ENCODE data around the gene SNX10.
A peak's percentile ranks its signal among the peaks of the same experiment; 100 is the strongest.

SNX10 gene

GRCh38 chr7:26337232-26337865 is 45.7 kb downstream of the SNX10 start:
- peak; percentile 7 for DNase-seq (ENCODE audit: low spot score)

DNA sequence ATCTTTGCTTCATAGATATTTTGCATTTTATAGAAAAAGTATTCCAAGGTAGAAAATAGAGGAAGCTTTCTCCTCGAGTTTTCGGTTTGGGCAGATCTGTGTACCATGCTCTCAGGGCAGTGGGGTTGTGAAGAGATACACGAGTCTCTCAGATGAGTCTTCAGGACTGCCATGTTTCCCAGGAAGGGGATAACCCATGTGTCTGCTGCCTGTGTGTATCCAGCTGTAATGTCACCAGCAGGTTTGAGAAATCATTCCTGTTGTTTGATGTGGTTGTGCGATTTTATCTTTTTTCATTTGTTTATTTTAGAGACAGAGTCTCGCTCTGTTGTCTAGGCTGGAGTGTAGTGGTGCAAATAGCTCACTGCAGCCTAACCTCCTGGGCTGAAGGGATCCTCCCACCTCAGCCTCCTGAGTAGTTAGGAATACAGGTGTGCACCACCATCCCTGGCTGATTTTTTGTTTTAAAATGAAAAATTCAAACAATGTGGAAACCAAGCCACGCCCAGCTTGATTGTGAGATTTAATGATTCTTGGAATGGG is 48.9 kb downstream of the SNX10 start:
- no peak for DNase-seq (ENCODE audit: low spot score)

GRCh38 chr7:26343320-26343832 is 51.7 kb downstream of the SNX10 start:
- no peak for DNase-seq (ENCODE audit: low spot score)

- DNase-seq (ENCODE audit: low spot score), result no peak
Observed at GRCh38 chr7:26343837-26344236, 52.2 kb downstream of the SNX10 start.

GRCh38 chr7:26345202-26345601 is 53.5 kb downstream of the SNX10 start:
- no peak for DNase-seq (ENCODE audit: low spot score)

DNA sequence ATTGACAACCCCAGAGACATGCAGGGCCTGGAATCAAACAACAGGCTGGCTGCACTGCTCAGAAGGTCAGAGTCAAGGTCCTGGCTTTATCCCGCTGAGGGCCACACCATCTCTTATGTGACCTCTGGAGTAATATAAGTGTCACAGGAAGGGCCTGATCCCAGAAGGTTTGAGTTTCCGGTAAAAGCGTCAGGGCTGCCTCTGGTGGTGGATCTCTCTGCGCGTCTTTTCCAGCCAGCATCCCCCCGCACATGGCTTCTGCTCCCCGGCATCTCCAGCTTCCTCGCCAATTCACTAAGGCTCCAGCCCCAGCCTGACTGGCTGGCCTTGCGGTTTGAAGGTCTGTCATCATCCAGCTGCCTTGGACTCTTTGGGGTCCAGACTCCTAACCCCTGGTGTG is 54.2 kb downstream of the SNX10 start:
- no peak for DNase-seq (ENCODE audit: low spot score)

DNA sequence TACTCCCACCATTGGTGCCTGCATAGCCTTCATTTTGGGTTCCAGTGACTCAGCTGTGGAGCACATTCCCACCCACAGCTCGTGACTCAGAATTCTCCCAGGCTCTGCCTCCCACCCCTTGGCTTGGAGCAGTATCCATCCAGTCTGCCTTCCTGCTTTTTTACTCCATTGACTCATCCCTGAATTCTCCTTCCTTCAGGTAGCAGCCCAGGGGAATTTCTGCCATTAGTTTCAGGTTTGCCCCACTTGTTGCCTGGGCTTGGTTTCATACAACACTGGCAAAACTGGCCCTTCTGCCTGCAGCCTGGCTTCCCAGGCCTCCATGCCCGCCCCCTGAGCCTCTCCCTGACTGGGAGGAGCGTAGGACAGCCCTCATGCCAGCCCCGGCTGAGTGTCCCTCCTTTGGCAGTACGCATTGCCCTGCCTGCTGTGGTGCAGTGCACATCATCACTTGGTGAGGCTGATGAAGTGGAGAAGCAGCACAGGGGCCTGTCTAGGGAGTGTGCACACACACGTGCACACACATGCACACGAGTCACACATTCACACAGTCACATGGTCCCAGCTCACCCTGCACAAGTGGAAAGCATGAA is 55.0 kb downstream of the SNX10 start:
- DNase-seq (ENCODE audit: low spot score), result no peak

DNA sequence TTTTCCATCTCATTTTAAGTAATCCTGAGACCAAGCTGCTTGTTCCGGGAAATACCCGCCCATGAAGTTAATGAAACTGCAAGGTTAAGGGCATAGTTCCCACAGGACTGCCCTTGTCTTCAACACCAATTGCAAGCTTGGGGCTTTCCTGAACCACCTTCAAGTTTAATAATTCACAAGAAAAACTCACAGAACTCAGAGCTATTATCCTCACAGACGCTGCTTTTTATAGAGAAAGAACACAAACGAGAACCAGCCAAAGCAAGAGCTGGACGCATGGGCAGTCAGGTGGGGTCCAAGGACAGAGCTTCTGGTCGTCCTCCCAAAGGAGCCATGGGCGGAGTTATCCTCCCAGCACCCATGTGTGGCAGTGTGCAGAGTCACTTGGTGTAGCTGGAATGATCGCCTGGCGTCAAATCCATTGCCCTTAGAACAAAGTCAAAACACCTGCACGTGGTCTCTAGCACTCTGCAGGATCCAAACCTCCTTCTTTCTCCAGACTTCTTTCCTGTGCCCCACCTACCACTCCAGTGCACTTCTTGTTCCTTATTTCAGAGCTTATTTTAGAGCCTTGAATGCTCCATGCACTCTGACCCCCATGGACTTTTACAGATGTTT is 56.7 kb downstream of the SNX10 start:
- DNase-seq (ENCODE audit: low spot score), result no peak

DNA sequence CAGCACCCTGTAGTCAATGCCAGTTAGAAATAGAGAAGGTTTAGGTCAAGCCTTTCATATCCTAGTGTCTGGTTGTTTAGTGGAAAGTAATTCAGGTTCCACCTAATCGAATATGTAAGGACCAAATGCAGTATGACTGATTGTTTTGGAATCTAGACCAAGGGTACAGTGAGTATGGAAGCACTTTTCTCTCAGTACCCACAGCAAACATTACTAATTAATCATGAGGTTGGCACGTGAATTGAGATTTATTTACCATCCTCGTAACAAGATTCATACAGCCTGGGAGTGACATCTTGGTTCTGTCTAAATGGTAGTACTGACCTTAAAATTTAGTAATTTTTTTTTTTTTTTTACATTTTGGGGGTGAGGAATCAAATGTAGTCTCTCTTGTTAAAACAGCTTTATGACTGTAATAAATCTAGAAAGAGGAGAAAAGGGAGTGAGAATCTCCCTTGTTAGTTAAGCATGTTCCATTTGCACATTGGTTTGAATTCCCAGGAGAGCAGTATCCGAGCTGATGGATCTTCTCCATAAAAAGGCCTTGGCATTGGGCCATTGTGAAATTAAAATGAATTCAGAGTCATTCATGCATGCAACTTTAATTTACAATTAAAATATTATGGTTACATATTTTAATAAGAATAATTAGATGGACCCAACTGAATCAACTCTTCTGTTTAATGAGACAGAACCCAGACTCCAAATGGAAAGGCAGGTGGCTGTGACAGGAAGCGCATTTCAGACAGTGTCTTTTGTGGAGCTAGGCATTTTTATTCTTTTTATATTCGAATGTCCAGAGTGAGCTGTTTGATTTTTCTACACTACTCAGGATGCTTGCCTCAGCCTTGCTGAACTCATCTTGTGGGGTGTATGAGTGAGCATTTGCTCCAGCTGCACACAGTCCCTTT is 57.6 kb downstream of the SNX10 start:
- no peak for DNase-seq (ENCODE audit: low spot score)

DNA sequence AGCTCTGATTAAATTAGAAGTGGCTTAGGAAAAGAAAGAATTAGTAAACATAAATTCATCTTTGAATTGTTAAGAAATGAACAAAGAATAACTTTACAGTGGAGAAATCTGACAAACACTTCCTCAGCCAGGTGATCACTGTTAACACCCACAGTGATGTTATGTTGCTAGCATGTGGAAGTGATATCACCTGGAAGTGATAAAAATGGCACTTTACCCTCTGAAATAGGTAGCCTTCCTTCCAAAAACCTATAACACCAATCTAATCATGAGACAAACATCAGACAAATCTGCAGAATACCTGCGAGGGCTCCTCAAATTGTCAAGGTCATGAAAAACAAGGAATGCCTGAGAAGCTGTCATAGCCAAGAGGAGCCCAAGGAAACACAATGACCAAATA is 59.5 kb downstream of the SNX10 start:
- DNase-seq (ENCODE audit: low spot score), result no peak

DNA sequence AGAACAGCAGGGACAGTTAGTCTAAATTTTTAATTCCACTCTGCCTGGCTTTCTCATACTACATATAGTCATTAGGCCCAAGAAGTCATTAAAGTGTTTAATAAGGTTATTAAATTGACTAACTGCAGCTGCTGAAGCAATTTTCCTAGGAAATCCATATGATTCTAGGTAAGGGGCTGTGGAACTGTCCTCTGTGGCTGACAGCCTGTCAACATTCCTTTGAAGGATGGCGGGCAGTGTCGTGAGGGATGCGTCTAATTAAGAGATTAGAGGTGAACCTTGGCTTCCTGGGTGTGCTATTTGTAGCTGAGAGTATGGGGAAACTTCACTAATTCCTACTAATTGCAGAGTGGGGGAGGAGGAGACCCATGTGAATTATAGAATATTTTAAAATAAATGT is 64.6 kb downstream of the SNX10 start:
- DNase-seq (ENCODE audit: low spot score), result no peak

GRCh38 chr7:26356929-26357798 is 65.5 kb downstream of the SNX10 start:
- no peak for DNase-seq (ENCODE audit: low spot score)

GRCh38 chr7:26357799-26358151 is 66.1 kb downstream of the SNX10 start:
- no peak for DNase-seq (ENCODE audit: low spot score)

DNA sequence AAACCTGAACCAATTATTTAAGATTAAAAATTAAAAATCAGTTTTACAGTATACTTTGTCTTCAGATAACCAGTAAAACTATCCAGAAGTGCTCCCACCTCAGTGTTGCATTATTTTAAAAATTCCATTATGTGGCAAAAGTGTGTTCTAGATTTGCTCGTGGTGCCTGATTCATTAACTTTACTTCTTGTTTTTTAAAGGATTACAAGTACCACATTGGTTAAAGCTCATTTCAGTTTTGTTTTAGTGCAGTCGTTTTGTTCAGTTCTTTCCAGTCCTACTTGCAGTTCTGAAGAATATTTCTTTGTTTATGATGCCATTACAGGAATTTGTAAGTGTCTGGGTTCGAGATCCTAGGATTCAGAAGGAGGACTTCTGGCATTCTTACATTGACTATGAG is 69.0 kb downstream of the SNX10 start:
- no peak for DNase-seq (ENCODE audit: low spot score)

DNA sequence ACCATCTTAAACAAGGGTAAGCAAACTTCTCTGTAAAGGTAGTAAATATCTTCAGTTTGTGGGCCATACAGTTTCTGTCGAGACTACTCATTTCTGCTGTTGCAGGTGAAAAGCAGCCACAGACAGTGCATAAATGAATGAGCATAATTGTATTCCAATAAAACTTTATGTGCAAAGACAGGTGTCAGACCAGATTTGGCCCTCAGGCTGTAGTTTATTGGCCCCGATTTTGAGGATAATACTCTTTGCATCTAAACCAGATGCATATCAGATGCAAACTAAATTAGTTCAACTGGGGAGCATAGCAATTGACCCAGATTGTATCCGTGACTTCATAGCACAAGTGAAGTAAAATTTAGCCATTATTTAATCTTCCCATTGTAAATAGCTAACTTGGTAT is 70.0 kb downstream of the SNX10 start:
- DNase-seq (ENCODE audit: low spot score), result no peak

DNA sequence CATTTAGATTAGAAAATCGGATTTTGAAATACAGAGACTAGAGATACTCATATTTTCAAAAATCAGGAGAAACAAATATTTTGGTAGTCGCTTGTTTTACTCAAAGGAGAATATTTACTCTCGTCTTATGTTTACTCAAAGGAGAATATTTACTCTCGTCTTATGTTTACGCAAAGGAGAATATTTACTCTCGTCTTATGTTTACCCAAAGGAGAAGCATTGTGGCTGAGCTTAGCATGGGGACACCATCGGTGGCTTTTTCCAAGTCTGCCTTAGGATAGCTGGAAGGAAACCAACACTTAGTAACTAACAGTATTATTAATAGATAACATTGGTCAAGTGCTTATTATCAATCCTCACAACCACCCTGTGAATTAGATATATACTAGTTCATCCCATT is 71.8 kb downstream of the SNX10 start:
- no peak for DNase-seq (ENCODE audit: low spot score)

GRCh38 chr7:26365077-26365900 is 73.6 kb downstream of the SNX10 start:
- peak; percentile 83 for DNase-seq (ENCODE audit: low spot score)

- no peak for DNase-seq (ENCODE audit: low spot score)
Observed at GRCh38 chr7:26365901-26366275, 74.2 kb downstream of the SNX10 start.

GRCh38 chr7:26367219-26367711 is 75.6 kb downstream of the SNX10 start:
- no peak for DNase-seq (ENCODE audit: low spot score)

- DNase-seq (ENCODE audit: low spot score), result no peak
Observed at GRCh38 chr7:26368542-26368941, 76.9 kb downstream of the SNX10 start.
